Measurements from ENCODE around the gene ATP6AP1. TPM values are rescaled to one million over a fixed set of nuclear protein-coding genes. Genes with fewer than 3 reads are reported as not detected.

Gene ATP6AP1
- total RNA-seq, 2 experiments from 2014 or later: 25.6 to 28.6 TPM

GRCh38 chrX:154434394-154435168 lies 6.1 kb downstream of the ATP6AP1 start:
- peaks cover 14% of the 10 kb centered on the region for H3K36me3 Mint-ChIP-seq (ENCODE audit: low read depth)
- ATAC-seq (no peak), DNase-seq (no peak)
- ChIA-PET POLR2A (interaction anchor here (0.6 kb wide), 1 partner anchor 11 kb away, joined by 3 read pairs; no protein-coding TSS in a partner anchor), CTCF (no interaction called here)
- H3K9me3 Mint-ChIP-seq (ENCODE audit: low read depth): no peaks in the 10 kb centered on the region
- no peak overlapping the region for H3K4me3 Mint-ChIP-seq
- no peak overlapping the region for H3K27ac Mint-ChIP-seq
- H3K4me1 Mint-ChIP-seq: peaks cover 21% of the 10 kb centered on the region
- intact Hi-C loops (cut with DNase I, micrococcal nuclease): no loop called here
- no peaks in the 10 kb centered on the region for H3K27me3 Mint-ChIP-seq

DNA sequence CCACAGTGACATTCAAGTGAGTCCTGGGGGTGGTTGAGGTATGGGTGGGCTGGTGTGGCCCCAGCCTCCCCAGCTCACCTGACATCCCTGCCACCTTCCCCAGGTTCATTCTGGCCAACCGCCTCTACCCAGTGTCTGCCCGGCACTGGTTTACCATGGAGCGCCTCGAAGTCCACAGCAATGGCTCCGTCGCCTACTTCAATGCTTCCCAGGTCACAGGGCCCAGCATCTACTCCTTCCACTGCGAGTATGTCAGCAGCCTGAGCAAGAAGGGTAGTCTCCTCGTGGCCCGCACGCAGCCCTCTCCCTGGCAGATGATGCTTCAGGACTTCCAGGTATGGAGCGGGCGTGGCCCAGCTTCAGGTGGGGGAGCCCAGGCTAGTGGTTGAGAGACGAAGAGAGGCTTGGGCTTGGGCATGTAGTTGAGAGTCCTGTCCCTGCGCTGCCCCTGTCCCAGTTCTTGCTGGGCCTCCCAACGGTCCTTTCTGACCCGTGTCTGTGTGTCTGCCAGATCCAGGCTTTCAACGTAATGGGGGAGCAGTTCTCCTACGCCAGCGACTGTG lies 6.8 kb downstream of the ATP6AP1 start:
- Mint-ChIP-seq H3K27me3 (no peaks in the 10 kb centered on the region), H3K4me3 (no peak overlapping the region), H3K36me3 (ENCODE audit: low read depth) (peaks cover 14% of the 10 kb centered on the region)

DNA sequence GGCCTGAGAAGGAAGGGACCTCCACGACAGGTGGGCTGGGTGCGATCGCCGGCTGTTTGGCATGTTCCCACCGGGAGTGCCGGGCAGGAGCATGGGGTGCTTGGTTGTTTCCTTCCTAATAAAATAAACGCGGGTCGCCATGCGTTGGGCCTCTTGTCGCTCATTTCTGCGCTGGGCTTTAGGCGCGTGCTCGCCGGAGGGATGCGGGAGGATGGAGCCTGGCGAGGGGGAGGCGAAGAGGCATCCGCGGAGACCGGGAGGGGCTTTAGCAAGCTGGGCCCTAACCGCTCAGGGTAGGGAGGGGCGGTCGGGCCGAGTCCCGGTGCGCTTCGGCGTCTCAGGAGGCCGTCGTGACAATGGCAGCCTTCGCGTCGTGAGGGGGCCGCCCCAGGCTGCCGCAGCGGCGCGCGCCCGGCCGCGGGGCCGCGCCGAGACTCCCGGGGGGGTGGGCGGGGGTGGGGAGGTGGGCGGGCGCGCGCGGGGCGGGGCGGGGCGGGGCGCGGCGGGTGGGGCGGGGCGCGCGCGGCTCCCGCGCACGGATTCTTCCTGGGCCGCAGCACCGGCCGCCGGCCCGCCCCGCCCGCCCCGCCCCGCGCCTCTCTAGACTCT lies 8.0 kb downstream of the ATP6AP1 start:
- peak; percentile 71 for DNase-seq
- H3K36me3 Mint-ChIP-seq (ENCODE audit: low read depth): peaks cover 16% of the 10 kb centered on the region
- H3K27ac Mint-ChIP-seq: peak overlapping the region; percentile 87
- intact Hi-C loops (cut with DNase I, micrococcal nuclease): loop anchor here in 1 of 2 experiments (1.0 to 2.0 kb wide), 6 partner anchors 22 to 80 kb away; partner anchors contain the start of genes FAM3A, LAGE3, PLXNA3 and RPL10
- peak; percentile 76 for ATAC-seq
- no peaks in the 10 kb centered on the region for H3K27me3 Mint-ChIP-seq
- POLR2A ChIA-PET: no interaction called here
- no peaks in the 10 kb centered on the region for H3K9me3 Mint-ChIP-seq (ENCODE audit: low read depth)
- H3K4me1 Mint-ChIP-seq: peaks cover 19% of the 10 kb centered on the region
- peak overlapping the region; percentile 75 for H3K4me3 Mint-ChIP-seq
- CTCF ChIA-PET: interaction anchor here (0.5 kb wide), 1 partner anchor 119 kb away, joined by 3 read pairs; no protein-coding TSS in a partner anchor

More for the DNA sequence above, 6.8 kb downstream of the ATP6AP1 start:
- peaks cover 20% of the 10 kb centered on the region for H3K4me1 Mint-ChIP-seq
- H3K27ac Mint-ChIP-seq: no peak overlapping the region
- no peak for ATAC-seq
- DNase-seq: no peak
- no peaks in the 10 kb centered on the region for H3K9me3 Mint-ChIP-seq (ENCODE audit: low read depth)
- ChIA-PET POLR2A (no interaction called here), CTCF (no interaction called here)
- intact Hi-C loops (cut with DNase I, micrococcal nuclease): no loop called here

DNA sequence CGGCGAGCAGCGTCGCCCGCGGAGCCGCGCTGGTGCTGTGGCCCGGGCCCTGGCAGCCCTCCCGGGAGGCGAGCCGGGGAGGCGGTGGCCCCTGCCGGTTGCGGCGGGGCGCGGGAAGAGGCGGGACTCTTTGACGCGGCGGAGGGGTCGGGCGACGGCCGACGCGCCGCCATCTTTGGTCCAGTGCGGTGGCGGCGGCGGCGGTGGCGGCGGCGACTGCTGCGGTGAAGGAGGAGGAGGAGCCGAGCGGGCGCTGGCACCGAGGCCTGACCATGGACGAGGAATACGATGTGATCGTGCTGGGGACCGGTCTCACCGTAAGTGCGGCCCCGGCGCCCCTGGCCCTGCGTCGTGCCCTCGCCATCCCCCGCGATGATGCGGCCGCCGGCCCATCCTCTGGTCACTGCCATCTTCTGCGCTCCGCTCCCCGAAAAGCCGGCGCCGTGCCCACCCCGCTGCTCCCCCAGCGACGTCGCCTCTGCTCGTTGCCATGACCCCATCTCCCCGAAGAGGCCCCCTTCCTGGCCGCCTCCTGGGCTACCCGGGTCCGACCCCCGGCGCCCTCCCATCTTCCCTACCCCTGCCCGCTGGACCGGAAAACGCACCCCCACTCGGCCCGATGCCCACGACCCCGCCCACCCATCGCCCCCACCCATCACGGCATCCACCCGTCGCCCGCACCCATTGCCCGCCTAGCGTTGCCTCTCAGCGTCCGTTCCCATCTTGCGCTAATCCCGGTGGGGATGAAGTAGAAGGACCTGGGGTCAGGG lies 8.7 kb downstream of the ATP6AP1 start, which contains the start of gene GDI1:
Gene GDI1, plus strand, starts transcription at position 172 of the 770 bp plus-strand sequence. Its CDS starts 101 bp downstream, at position 273.
- peak; percentile 40 for ATAC-seq
- intact Hi-C loops (cut with DNase I, micrococcal nuclease): loop anchor here in 1 of 2 experiments (1.0 to 2.0 kb wide), 6 partner anchors 22 to 80 kb away; partner anchors contain the start of genes FAM3A, LAGE3, PLXNA3 and RPL10
- peak; percentile 69 for DNase-seq
- peaks cover 19% of the 10 kb centered on the region for H3K36me3 Mint-ChIP-seq (ENCODE audit: low read depth)
- H3K4me3 Mint-ChIP-seq: peak within 1 kb of the TSS; percentile 83
- POLR2A ChIA-PET: no interaction called here
- no peaks in the 10 kb centered on the region for H3K9me3 Mint-ChIP-seq (ENCODE audit: low read depth)
- peaks cover 22% of the 10 kb centered on the region for H3K4me1 Mint-ChIP-seq
- CTCF ChIA-PET: no interaction called here
- H3K27ac Mint-ChIP-seq: peak within 1 kb of the TSS; percentile 87
- no peaks in the 10 kb centered on the region for H3K27me3 Mint-ChIP-seq

DNA sequence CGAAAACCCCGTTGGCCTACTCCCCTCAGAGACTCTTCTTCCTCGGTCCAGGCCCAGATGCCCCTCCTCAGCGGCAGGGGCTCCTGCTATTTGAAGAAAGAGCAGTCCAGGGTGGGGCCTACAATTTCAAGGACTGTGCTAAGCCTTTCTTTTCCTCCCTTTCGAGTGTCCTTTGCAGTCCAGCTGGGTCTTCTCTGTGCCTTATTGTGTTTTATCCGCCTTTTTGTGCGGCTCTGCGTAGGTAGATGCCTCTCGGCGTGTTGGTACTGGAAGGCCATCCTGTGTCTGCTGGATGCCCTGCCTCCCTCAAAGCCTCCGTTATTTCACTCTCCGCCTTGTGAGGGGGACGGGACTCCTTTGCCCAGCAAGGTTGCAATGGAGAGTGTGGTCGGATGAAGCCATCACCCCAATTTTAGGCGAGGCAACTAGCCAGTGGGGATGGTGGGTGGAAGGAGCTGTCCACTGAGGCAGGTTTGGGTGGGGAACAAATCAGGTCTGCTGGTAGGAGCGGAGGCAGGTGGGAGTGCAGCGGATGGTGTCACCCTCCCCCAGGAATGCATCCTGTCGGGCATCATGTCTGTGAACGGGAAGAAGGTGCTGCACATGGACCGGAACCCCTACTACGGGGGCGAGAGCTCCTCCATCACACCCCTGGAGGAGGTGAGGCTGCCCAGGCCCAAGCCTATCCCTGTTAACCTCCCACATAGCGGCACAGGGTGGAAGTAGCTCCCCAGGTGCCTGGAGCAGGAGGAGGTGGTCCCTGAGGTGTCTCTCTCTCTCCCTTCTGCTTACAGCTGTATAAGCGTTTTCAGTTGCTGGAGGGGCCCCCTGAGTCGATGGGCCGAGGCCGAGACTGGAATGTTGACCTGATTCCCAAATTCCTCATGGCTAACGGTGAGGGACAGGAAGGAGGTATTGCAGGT lies 9.8 kb downstream of the ATP6AP1 start:
- no peaks in the 10 kb centered on the region for H3K27me3 Mint-ChIP-seq
- CTCF ChIA-PET: no interaction called here
- H3K27ac Mint-ChIP-seq: peak overlapping the region; percentile 84
- peaks cover 18% of the 10 kb centered on the region for H3K36me3 Mint-ChIP-seq (ENCODE audit: low read depth)
- POLR2A ChIA-PET: interaction anchor here (0.6 kb wide), 1 partner anchor 132 kb away, joined by 4 read pairs; no protein-coding TSS in a partner anchor
- H3K4me1 Mint-ChIP-seq: peaks cover 22% of the 10 kb centered on the region
- no peak for DNase-seq
- peak overlapping the region; percentile 83 for H3K4me3 Mint-ChIP-seq
- no peak for ATAC-seq
- intact Hi-C loops (cut with DNase I, micrococcal nuclease): loop anchor here in 1 of 2 experiments (2.0 kb wide), 5 partner anchors 21 to 79 kb away; partner anchors contain the start of genes FAM3A, PLXNA3, RPL10 and SLC10A3
- no peaks in the 10 kb centered on the region for H3K9me3 Mint-ChIP-seq (ENCODE audit: low read depth)

DNA sequence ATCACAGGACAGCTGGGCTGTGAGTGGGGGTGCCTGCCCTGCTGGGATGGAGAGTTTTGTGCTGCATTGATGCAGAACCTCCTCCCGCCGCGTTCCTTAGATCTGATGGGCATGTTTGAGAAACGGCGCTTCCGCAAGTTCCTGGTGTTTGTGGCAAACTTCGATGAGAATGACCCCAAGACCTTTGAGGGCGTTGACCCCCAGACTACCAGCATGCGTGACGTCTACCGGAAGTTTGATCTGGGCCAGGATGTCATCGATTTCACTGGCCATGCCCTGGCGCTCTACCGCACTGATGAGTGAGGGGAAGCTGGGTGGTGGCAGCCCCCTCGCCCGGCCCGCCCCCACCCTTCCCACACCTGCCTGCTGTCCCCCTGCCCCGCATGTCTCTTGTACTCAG lies 11.4 kb downstream of the ATP6AP1 start:
- ChIA-PET POLR2A (no interaction called here), CTCF (no interaction called here)
- H3K27ac Mint-ChIP-seq: no peak overlapping the region
- DNase-seq: no peak
- H3K36me3 Mint-ChIP-seq (ENCODE audit: low read depth): peaks cover 17% of the 10 kb centered on the region
- H3K27me3 Mint-ChIP-seq: no peaks in the 10 kb centered on the region
- H3K4me1 Mint-ChIP-seq: peaks cover 24% of the 10 kb centered on the region
- ATAC-seq: no peak
- intact Hi-C loops (cut with DNase I, micrococcal nuclease): loop anchor here in 1 of 2 experiments (5.0 kb wide), 1 partner anchor 37 kb away; the partner anchor contains the start of gene LAGE3
- no peaks in the 10 kb centered on the region for H3K9me3 Mint-ChIP-seq (ENCODE audit: low read depth)
- no peak overlapping the region for H3K4me3 Mint-ChIP-seq

DNA sequence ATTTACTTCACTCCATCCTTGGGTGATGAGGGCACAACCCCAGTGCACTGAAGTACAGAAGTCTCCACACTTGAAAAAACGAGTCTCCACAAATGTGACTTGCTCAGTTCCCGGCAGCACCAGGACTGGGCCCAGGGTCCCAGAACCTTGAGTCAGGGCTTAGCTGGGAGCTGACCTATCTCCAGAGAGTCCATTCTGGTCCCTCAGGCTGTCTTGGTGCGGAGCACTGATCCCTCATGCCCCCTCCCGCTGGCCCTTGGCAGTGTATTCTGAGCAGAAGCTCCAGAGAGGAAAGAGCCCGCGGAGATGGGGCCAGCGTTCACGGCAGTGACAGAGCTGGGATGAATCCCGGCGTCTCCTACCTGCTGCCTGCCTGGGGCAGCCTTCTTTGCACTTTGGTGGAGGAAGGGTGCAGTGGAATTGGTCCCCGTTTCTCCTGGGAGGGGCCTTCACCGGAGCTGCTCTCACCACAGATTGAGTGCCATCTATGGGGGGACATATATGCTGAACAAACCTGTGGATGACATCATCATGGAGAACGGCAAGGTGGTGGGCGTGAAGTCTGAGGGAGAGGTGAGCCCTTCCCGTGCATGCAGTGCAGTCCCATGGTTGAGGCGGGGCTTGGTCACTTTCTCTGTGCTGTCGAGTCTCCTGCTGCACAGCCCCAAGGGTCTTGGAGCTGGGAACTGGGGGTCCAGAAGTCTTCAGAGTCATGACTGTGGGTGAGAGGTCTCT lies 12.3 kb downstream of the ATP6AP1 start:
- intact Hi-C loops (cut with DNase I, micrococcal nuclease): loop anchor here in 1 of 2 experiments (5.0 kb wide), 1 partner anchor 37 kb away; the partner anchor contains the start of gene LAGE3
- ChIA-PET CTCF (interaction anchor here (0.7 kb wide), 1 partner anchor 49 kb away, joined by 3 read pairs; no protein-coding TSS in a partner anchor), POLR2A (no interaction called here)
- no peak overlapping the region for H3K4me3 Mint-ChIP-seq
- no peak overlapping the region for H3K27ac Mint-ChIP-seq
- ATAC-seq (no peak), DNase-seq (no peak)
- peaks cover 24% of the 10 kb centered on the region for H3K4me1 Mint-ChIP-seq
- H3K27me3 Mint-ChIP-seq: no peaks in the 10 kb centered on the region
- peaks cover 13% of the 10 kb centered on the region for H3K36me3 Mint-ChIP-seq (ENCODE audit: low read depth)
- no peaks in the 10 kb centered on the region for H3K9me3 Mint-ChIP-seq (ENCODE audit: low read depth)

- ChIA-PET CTCF (interaction anchor here (0.7 kb wide), 1 partner anchor 48 kb away, joined by 3 read pairs; no protein-coding TSS in a partner anchor), POLR2A (no interaction called here)
- H3K9me3 Mint-ChIP-seq (ENCODE audit: low read depth): no peaks in the 10 kb centered on the region
- intact Hi-C loops (cut with DNase I, micrococcal nuclease): loop anchor here in 1 of 2 experiments (5.0 kb wide), 1 partner anchor 36 kb away; the partner anchor contains the start of gene LAGE3
- no peak overlapping the region for H3K4me3 Mint-ChIP-seq
- H3K4me1 Mint-ChIP-seq: peaks cover 26% of the 10 kb centered on the region
- H3K27ac Mint-ChIP-seq: peak overlapping the region; percentile 51
- no peaks in the 10 kb centered on the region for H3K27me3 Mint-ChIP-seq
- ATAC-seq: no peak
- H3K36me3 Mint-ChIP-seq (ENCODE audit: low read depth): peaks cover 13% of the 10 kb centered on the region
- no peak for DNase-seq
Observed at GRCh38 chrX:154441564-154441963, 13.1 kb downstream of the ATP6AP1 start.

GRCh38 chrX:154441984-154442707 lies 13.7 kb downstream of the ATP6AP1 start:
- Mint-ChIP-seq H3K4me3 (no peak overlapping the region), H3K27ac (peak overlapping the region; percentile 51), H3K4me1 (peaks cover 29% of the 10 kb centered on the region), H3K27me3 (no peaks in the 10 kb centered on the region), H3K36me3 (ENCODE audit: low read depth) (peaks cover 16% of the 10 kb centered on the region), H3K9me3 (ENCODE audit: low read depth) (no peaks in the 10 kb centered on the region)
- no peak for DNase-seq
- ATAC-seq: no peak
- intact Hi-C loops (cut with DNase I, micrococcal nuclease): loop anchor here in 1 of 2 experiments (5.0 kb wide), 1 partner anchor 35 kb away; the partner anchor contains the start of gene LAGE3
- ChIA-PET CTCF (interaction anchor here (0.6 to 0.7 kb wide), 2 partner anchors 18 to 47 kb away, joined by 3 read pairs; no protein-coding TSS in a partner anchor), POLR2A (no interaction called here)
